ENCODE data around the gene FOSL2.

The FOSL2 gene

GRCh38 chr2:28394997-28395333 lies 2.3 kb downstream of the FOSL2 start:
- no peak for DNase-seq (ENCODE audit: low read depth in 3 of 3)

GRCh38 chr2:28395334-28396061 lies 2.8 kb downstream of the FOSL2 start:
- DNase-seq (ENCODE audit: low read depth in 3 of 3): no peak

GRCh38 chr2:28397043-28397381 lies 4.4 kb downstream of the FOSL2 start:
- DNase-seq (ENCODE audit: low read depth in 3 of 3): no peak

- no peak for DNase-seq (ENCODE audit: low read depth in 3 of 3)
These were observed 5.6 kb downstream of the FOSL2 start for GRCh38 chr2:28398101-28398834.

GRCh38 chr2:28399289-28399688 lies 6.6 kb downstream of the FOSL2 start:
- no peak for DNase-seq (ENCODE audit: low read depth in 3 of 3)

- DNase-seq (ENCODE audit: low read depth in 3 of 3): no peak
These were observed 7.3 kb downstream of the FOSL2 start for GRCh38 chr2:28399956-28400355.

GRCh38 chr2:28400419-28400818 lies 7.8 kb downstream of the FOSL2 start:
- DNase-seq (ENCODE audit: low read depth in 3 of 3): no peak

- DNase-seq (ENCODE audit: low read depth in 3 of 3): no peak
These were observed 8.3 kb downstream of the FOSL2 start for GRCh38 chr2:28400921-28401320.

GRCh38 chr2:28401411-28401810 lies 8.8 kb downstream of the FOSL2 start:
- no peak for DNase-seq (ENCODE audit: low read depth in 3 of 3)

GRCh38 chr2:28401948-28402550 lies 9.4 kb downstream of the FOSL2 start:
- DNase-seq (ENCODE audit: low read depth in 3 of 3): no peak

- no peak for DNase-seq (ENCODE audit: low read depth in 3 of 3)
These were observed 10.8 kb downstream of the FOSL2 start for GRCh38 chr2:28403370-28403956.

- DNase-seq (ENCODE audit: low read depth in 3 of 3): no peak
These were observed 11.4 kb downstream of the FOSL2 start for GRCh38 chr2:28404086-28404485.

GRCh38 chr2:28405537-28405936 lies 12.9 kb downstream of the FOSL2 start:
- no peak for DNase-seq (ENCODE audit: low read depth in 3 of 3)

- DNase-seq (ENCODE audit: low read depth in 3 of 3): peak in 1 of 3 experiments; percentile 40
These were observed 13.8 kb downstream of the FOSL2 start for GRCh38 chr2:28406276-28407096.

GRCh38 chr2:28407131-28407975 lies 14.7 kb downstream of the FOSL2 start:
- no peak for DNase-seq (ENCODE audit: low read depth in 3 of 3)

GRCh38 chr2:28407976-28408690 lies 15.5 kb downstream of the FOSL2 start:
- no peak for DNase-seq (ENCODE audit: low read depth in 3 of 3)

GRCh38 chr2:28408764-28409599 lies 16.3 kb downstream of the FOSL2 start:
- peak in 1 of 3 experiments; percentile 54 for DNase-seq (ENCODE audit: low read depth in 3 of 3)

GRCh38 chr2:28411166-28411755 lies 18.6 kb downstream of the FOSL2 start:
- DNase-seq (ENCODE audit: low read depth in 3 of 3): no peak
